GM20431 (cell line): ENCODE measurements around the gene GRK3.

Experiments
- in situ Hi-C: fragments of 300-500 bp; cut with MseI, MboI; formaldehyde crosslinking; loops from one replicate; pipeline ENCODE4 v1.15.0; 2020; ENCODE audit warnings: low sequenced_read_pairs; ENCODE audit not compliant: unreplicated experiment

Gene GRK3

DNA sequence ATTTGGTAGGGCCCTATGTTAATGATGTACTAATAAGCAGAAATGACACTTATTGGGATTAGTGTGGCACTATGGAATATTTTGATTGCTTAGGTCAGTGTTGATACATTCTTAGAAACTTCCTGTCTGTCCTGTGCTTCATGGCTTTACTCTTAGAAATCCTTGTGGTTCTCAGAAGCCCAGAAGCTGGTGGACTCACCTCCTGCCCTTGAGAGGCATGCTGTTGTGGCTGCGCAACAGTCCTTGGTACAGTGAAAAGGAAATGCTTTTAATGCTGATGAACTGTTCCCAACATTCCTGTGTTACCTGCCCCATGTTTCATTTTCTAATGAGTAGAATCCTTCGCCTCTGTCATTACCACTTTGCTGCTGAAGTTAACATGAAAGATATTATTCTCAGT is 125.2 kb downstream of the GRK3 start:
- in situ Hi-C loops: no loop called here

GRCh38 chr22:25690798-25691197 is 126.3 kb downstream of the GRK3 start:
- in situ Hi-C loops: no loop called here

- in situ Hi-C loops: no loop called here
These were observed 128.2 kb downstream of the GRK3 start for GRCh38 chr22:25692397-25693267.

DNA sequence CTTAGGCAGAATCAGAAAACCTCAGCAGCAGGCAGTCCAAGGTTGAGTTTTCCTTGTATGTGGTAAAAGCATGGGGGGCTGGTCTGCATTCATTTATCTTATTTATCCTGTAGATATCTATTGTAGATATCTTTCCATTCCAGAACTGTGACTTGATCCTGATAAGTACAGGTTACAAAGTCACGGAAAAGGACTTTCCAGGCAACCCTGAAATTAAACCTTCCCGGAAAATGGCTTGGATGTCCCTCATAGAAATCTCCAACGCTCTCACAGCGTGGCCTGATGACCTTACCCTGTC is 128.7 kb downstream of the GRK3 start:
- in situ Hi-C loops: no loop called here

DNA sequence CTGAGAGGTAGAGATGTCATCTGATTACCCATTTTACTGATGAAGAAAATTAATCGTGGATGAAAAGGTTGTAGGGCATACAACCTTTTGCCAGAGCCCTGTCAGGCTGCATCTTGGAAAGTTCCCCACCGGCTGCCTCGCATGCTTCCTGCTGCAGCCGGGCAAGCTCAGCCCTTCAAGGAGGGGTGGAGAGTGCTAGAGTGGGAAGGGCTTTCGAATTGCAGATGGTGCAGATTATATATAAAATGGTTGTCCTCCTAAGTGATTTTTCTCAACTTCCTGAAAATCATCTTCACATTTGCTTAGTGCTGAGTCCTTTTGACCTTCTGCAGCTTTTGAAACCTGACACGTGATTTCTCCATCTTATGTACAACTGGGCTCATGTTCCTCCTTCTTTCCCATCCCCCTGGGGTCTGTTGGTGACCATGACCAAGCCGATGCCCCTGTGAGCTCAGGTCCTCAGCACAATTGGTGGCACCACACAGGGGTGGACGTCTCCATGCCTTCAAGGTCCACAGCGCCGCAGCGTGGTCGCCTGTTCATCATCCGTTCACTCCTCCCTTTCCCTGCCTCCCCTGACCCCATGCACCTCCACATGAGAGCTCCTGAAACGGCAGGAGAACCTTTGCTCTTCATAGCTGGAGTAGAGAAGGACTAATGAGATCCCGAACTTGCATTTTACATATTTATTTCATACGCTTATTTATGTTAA is 129.9 kb downstream of the GRK3 start:
- in situ Hi-C loops: no loop called here

DNA sequence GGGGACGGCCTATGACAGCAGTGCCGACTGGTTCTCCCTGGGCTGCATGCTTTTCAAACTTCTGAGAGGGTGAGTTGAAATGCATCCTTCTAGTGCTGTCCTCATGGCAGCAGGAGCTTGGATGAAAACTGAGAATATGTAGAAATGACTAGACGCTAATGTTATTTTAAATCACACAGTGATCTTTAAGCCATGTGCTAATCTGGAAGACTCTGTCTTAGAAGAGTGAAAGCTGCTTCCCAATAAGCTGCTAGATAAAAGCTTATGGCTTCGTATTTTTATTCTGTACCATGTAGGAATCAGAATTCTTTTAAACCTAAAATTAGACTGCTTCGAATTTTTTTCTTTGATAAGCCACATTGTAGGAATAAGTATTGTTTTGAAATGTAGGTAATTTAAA is 130.7 kb downstream of the GRK3 start:
- in situ Hi-C loops: no loop called here

GRCh38 chr22:25696763-25697162 is 132.3 kb downstream of the GRK3 start:
- in situ Hi-C loops: no loop called here

GRCh38 chr22:25697181-25697664 is 132.7 kb downstream of the GRK3 start:
- in situ Hi-C loops: no loop called here

DNA sequence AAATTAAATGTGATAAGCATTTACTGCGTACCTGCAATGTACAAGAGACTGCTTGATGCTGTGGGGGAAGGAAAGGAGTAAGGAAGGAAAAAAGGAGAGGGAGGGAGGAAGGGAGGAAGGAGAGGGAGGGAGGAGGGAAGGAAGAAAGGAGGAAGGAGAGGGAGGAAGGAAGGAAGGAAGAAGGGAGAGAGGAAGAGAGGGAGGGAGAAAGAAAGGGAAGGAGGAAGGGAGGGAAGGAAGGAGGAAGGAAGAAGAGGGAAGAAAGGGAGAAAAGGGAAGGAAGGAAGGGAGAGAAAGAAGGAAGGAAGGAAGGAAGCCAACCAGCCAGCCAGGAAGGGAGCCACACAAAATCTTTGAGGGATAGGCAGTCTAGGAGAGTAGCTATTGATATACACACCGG is 133.5 kb downstream of the GRK3 start:
- in situ Hi-C loops: no loop called here

DNA sequence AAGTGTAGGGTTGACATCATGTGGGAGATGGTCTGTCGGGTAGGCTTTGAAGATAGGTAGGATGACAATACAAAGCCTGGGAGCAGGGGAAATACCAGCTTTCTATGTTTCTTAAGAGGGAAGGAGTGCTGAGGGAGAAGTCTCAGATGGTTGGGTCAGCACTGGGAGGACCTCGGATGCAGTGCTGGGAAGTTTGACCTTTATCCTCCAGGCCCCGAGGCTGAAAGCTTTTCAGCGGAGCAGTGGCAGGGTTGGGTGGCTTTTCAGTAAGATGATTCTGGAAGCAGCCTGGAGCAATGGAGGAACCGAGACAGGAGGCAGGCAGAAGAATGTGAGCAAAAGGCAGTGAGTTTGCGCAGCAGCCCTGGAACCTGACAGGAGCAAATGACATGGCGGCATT is 134.0 kb downstream of the GRK3 start:
- in situ Hi-C loops: no loop called here

GRCh38 chr22:25698978-25699377 is 134.5 kb downstream of the GRK3 start:
- in situ Hi-C loops: no loop called here

DNA sequence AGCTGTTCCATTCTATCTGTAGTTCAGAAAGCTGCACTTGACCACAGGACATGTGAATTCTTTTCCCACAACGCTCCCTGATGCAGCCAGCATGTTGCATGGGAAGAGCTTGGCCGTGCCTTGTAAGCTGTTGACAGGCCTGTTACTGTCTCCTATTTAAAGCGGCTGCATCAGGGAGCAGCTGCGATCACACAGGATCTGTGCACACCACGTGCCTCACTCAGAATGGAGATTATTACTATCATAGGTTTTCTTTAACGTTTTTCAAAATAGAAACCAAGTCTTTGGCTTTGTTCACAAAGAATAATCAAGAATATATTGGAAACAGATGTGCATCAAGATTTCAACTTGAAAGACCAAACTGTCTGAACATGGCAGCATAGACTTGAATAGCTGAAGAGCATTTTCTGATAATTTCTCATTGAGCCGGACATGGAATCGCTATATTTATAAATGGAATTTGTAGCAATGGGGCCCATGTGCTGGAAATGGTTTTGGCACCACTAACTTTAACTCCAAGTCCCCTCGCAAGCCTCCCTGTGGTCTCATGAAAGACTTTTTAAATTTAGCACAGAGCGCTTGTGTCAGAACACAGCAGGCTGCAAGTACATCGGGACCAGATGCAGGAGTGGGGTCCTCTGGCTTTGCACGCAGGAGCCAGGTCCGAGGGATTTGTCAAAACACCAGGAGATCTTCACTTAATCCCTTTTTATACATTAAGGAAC is 136.7 kb downstream of the GRK3 start:
- in situ Hi-C loops: loop anchor here (25.0 kb wide), 1 partner anchor 139 kb away; the partner anchor contains the start of gene GRK3

GRCh38 chr22:25702040-25702439 is 137.6 kb downstream of the GRK3 start:
- in situ Hi-C loops: loop anchor here (25.0 kb wide), 1 partner anchor 140 kb away; the partner anchor contains the start of gene GRK3

- in situ Hi-C loops: loop anchor here (25.0 kb wide), 1 partner anchor 140 kb away; the partner anchor contains the start of gene GRK3
These were observed 138.2 kb downstream of the GRK3 start for GRCh38 chr22:25702571-25703167.

DNA sequence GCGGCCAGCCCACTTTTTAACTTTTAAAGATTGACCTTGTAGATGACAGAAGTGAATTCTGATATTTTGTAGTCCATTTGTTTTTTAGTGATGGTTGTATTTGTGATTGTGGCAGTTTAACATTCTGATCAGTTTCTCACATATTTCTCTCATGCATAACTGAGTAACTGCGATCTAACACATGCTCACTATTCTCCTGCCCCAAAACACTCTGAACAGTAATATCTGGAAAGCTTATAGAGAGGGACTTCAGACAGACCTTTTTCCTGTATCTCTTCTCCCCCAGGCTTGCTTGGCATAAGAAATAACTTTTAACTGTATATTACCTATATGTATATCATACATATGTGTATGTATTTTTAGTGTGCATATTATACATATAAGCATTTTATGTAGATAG is 140.2 kb downstream of the GRK3 start:
- in situ Hi-C loops: loop anchor here (25.0 kb wide), 1 partner anchor 142 kb away; the partner anchor contains the start of gene GRK3

GRCh38 chr22:25706197-25706596 is 141.7 kb downstream of the GRK3 start:
- in situ Hi-C loops: loop anchor here (25.0 kb wide), 1 partner anchor 144 kb away; the partner anchor contains the start of gene GRK3

DNA sequence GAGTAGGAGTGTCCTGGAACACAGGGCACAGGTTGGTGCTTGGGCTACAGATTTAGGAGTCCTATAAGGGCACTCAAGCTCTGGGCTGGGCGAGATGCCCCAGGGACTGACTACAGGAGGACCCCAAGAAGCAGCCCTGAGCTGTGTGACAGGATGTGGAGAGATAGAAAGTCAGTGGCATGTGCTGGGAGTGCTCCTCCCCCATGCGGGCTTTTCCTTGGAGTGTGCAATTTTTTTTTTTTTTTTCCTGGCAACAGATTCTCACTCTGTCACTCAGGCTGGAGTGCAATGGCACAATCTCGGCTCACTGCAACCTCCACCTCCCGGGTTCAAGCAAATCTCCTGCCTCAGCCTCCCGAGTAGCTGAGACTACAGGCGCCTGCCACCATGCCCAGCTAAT is 144.0 kb downstream of the GRK3 start:
- in situ Hi-C loops: loop anchor here (25.0 kb wide), 1 partner anchor 146 kb away; the partner anchor contains the start of gene GRK3

- in situ Hi-C loops: loop anchor here (25.0 kb wide), 1 partner anchor 147 kb away; the partner anchor contains the start of gene GRK3
These were observed 145.3 kb downstream of the GRK3 start for GRCh38 chr22:25709758-25710157.

- in situ Hi-C loops: loop anchor here (25.0 kb wide), 1 partner anchor 148 kb away; the partner anchor contains the start of gene GRK3
These were observed 146.0 kb downstream of the GRK3 start for GRCh38 chr22:25710501-25710900.

DNA sequence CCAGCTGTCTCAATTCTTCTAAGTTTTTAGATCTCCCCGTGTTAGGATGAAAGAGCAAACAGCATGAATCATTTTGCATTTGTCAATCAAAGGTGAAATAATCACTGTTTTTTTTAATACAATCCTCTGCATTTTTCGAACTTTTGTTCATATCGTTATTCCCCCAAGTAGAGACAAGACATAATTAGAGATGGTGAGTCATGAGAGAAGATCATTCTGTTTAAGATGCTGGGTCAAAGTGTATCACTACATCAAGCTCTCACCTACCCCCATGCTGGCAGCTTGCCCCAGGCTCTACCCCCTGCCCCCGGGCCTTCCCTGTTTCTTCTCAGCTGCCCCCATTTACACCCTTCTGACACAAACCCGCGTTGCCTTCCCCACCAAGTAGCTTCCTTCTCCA is 147.0 kb downstream of the GRK3 start:
- in situ Hi-C loops: loop anchor here (25.0 kb wide), 1 partner anchor 149 kb away; the partner anchor contains the start of gene GRK3
